HG03558 (cell line): ENCODE data around the gene PARD3.

Experiments used
- ATAC-seq: cut with Tn5 transposase; IDR thresholded peaks from one replicate; pipeline ENCODE4 v1.9.1; 2021; ENCODE audit warnings: moderate number of reproducible peaks; ENCODE audit not compliant: unreplicated experiment; ENCODE audit errors: extremely low read depth

Gene PARD3

GRCh38 chr10:34599026-34599795 lies 215.9 kb downstream of the PARD3 start:
- ATAC-seq, result no peak

DNA sequence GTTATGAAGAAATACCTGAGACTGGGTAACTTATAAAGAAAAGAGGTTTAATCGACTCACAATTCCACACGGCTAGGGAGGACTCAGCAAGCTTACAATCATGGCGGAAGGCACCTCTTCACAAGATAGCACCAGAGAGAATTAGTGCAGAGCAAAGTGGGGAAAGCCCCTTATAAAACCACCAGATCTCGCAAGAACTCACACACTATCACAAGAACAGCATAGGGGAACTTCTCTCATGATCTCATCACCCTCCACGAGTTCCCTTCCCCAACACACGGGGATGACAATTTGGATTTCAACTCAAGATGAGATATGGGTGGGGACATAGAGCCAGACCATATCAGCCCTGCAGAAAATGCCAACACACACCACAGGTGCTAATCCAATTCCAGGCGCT lies 218.7 kb downstream of the PARD3 start:
- ATAC-seq, result no peak

GRCh38 chr10:34593930-34594329 lies 221.2 kb downstream of the PARD3 start:
- no peak for ATAC-seq

- no peak for ATAC-seq
These were observed 221.7 kb downstream of the PARD3 start for GRCh38 chr10:34593374-34593890.

DNA sequence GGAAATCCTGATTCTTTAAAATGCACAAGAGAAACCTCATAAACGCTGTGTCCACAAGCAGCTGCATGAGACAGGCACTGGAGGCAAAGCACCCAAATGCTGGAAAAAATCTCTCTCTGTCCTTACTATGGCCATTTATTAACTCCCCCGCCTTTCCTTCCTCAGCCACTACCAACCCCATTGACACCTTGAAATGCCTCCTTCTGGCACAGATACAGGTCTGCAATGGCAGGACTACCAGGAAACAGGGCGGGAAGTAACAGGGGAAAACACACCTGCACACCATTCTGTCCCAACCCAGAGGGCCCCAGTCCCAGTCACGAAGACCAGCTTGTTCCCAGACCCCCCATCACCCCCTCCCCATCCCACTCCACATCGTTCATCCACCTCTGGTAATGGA lies 224.3 kb downstream of the PARD3 start:
- no peak for ATAC-seq

DNA sequence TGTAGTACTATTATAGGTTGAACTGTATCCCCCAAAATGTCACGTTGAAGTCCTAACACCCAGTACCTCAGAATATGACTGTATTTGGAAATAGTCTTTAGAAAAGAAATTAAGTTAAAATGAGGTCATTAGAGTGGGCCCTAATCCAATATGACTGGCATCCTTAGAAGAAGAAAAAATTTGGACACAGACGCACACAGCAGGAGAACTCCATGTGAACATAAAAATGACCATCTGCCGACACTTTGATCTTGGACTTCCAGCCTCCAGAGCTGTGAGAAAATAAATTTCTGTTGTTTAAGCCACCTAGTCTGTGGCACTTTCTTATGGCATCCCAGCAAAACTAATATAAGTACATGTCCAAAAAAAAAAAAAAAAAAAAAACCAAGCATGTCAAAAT lies 225.8 kb downstream of the PARD3 start:
- ATAC-seq, result no peak

DNA sequence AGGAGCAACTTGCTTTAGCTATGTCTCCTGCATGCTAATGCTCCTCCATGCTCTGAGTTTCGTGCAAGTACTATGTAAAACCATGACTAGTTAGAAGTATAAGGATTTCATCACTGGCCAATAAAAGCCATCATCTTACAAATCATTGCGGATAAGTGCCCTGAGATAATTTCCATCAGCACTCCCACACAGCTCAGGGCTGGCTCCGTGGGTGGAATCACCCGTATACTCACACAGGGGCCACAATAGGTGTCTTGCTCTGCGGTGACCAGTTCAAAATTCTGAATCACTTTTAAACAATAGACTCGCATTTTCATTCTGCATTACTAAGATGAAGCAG lies 227.4 kb downstream of the PARD3 start:
- no peak for ATAC-seq

DNA sequence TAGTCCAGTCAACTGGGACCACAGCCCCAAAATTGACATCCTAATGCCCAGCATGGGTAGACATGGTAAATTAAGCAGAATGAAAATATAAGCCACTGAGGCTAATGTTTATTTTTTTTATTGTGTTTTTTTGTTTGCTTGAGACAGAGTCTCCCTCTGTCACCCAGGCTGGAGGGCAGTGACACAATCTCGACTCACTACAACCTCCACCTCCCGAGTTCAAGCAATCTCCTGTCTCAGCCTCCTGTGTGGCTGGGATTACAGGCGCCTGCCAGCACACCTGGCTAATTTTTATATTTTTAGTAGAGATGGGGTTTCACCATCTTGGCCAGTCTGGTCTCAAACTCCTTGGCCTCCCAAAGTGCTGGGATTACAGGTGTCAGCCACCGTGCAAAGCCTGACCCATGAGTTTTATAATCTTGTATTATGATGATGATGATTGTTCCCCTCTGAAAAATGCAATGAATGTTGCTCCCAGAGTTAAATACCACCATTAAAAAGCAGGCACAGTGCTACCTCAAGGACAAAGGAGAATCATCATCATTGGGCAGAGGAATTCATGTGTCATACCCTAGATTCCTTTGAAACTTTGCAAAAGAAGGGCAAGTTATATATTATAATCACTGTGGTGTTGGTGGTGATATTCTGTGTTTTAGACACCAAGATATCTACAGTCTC lies 228.0 kb downstream of the PARD3 start:
- ATAC-seq, result no peak

DNA sequence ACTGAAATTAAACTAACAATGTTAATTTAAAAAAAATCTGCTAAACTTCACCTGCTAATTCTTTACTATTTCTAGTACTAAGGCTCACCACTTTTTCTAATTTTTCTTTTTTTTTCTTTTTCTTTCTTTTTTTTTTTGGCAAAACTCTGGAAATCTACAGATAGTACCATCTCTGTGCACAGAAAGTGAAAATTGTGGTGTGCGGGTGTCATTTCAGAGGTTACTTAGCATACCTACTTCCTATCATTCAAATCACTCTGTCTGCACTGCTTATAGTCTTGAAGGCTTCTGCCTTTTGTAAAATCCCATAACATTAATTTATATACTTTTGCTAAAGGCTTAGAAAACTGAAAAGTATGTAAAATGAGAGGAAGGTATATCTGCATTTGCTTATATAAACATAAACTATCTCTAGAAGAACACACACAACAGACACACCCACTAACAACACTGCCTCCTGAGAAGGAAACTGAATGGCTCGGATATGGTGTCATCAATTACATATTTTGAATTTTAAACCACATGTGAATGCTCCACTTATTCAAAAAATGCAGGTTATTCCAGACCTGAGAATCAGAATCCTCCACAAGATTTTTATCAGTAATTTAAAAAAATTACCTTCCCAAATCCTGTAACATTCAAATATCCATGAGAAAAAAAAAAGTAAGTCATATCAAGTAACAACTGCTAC lies 229.5 kb downstream of the PARD3 start:
- ATAC-seq, result peak; percentile 55

GRCh38 chr10:34584164-34584563 lies 230.9 kb downstream of the PARD3 start:
- ATAC-seq, result no peak

GRCh38 chr10:34581801-34582532 lies 233.1 kb downstream of the PARD3 start:
- ATAC-seq, result no peak

DNA sequence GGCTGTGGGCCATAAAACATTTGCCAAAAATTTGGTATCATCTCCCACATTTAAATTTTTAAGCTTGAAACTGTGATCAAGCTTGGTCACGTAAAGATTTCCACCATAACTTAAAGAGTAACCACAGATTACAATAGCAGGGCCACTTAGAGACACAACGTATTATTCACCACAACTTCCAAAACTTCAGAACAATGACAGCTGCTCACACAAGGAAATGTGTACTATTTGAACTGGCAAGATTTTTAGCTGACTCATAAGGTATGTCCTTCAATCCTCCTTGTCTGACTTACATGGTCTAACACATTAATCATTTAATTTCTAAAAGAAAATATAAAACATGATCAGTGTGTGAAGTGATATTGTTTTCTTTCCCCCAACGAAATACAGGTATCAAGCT lies 234.5 kb downstream of the PARD3 start:
- ATAC-seq, result no peak

DNA sequence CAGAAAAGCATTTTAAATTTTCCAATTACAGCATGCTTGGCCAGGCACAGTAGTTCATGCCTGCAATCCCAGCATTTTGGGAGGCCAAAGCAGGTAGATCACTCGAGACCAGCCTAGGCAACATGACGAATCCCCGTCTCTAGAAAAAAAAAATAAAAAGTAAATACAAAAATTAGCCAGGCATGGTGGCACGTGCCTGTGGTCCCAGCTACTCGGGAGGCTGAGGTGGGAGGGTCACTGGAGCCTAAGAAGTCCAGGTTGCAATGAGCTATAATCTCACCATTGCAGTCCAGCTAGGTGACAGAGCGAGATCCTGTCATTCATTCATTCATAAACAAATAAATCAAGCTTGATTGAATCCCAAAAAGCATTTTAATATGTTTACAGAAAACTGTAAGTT lies 234.9 kb downstream of the PARD3 start:
- ATAC-seq, result no peak

DNA sequence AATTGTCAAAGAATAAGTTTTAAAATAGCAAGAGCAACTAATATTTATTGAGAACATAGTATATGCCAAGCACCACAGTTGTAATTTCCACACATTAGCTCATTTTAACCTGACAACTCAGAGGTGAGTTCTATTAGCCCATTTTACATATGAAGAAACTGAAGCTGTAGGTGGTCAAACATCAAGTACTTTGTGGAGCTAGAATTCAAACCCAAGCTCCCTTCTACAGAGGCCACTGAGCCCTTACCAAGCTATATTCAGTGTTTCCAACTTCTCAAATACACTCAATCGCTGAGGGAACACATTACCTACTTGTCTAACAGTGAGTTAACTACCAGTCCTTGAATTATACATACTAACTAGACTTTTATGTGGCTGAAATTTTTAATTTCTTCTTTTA lies 236.6 kb downstream of the PARD3 start:
- ATAC-seq, result no peak

GRCh38 chr10:34576797-34577196 lies 238.3 kb downstream of the PARD3 start:
- ATAC-seq, result no peak

DNA sequence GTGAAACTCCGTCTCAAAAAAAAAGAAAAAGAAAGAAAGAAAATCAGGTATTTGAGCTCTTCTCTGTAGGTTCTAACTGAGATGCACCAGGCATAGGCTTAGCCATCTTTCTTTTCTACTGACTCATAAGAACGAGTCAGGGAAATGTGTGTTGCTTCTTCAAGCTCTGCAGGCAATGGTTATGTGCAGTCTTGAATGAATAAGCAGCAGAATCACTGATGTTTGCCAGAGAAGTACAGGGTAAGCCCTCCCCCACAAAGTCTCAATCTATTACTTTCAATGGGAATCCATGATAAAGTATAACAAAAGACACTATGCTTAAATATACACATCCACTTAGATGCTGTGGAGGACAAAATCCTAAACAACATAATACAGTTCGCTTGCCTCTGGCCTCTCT lies 239.2 kb downstream of the PARD3 start:
- ATAC-seq, result no peak

DNA sequence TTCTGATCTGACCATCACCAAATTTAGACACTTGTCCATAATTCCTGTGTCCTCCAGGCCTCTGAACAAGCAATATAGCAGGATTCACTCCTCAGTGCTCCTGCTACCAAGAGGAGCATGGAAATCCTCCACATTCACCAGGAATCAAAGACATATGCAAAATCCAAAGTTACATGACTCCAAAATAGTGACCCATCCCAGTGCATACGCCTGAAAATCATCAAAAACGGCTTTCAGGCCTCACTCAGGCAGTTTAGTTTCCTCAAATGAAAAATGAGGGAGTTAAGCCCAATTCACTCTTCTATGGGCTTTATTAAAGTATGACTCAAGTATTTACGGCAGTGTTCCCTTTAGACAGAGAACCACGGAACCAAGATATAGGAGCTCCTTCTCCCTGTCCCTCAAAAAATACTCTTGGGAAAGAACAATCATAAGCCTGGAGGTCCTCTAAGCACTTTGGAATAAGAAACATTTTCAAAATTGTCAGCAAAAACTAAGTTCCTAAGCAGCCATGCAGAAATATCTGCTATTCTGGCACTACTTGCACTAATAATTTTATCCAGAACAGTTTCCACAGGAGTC lies 240.7 kb downstream of the PARD3 start:
- no peak for ATAC-seq

GRCh38 chr10:34570887-34571286 lies 244.2 kb downstream of the PARD3 start:
- no peak for ATAC-seq

- ATAC-seq, result no peak
These were observed 247.3 kb downstream of the PARD3 start for GRCh38 chr10:34567659-34568253.

DNA sequence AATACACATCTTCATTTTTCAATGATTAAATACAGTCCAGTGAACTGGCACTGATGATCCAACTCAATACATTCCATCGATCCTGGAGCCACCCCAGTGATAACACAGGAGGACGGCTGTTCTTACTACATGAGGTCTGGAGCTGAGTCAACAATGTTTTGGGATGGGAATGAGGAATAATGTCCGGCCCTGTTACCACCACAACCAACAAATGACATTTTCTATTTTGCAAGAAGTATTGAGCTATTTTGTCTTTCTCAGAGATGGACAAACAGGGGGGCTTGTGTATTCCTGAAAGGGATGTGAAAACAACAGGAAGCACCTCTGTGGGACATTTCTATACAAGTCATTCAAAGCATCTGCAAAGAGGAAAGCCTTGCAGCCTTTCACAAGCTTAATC lies 249.2 kb downstream of the PARD3 start:
- no peak for ATAC-seq
